K562 (cell line): ENCODE measurements around the gene CDC6. TPM values are rescaled to one million over a fixed set of nuclear protein-coding genes. Genes with fewer than 3 reads are reported as not detected.
A peak's percentile ranks its signal among the peaks of the same experiment; 100 is the strongest.

Source experiments
- ATAC-seq: fragments of 200-7000 bp; cut with Tn5 transposase; 3 replicates; pipeline ENCODE4 v1.9.1; 2020; ENCODE audit warnings: moderate library complexity
- BruUV-seq: library from RNA; stranded (reverse); fragments of 400-500 nt; replicated peaks from 2 replicates; lab custom pipeline; 2021; lab: Mats Ljungman, UMichigan
- CTCF ChIA-PET: fragments of 300-600 bp; formaldehyde crosslinking; extraction: SDS; loops from one replicate; lab custom pipeline; 2021; ENCODE audit warnings: low intra/inter-chr PET ratio; lab: Yijun Ruan, JAX
- POLR2A ChIA-PET: fragments of 300-600, 350-650 bp; sonication (Branson Sonifier 250); formaldehyde crosslinking; extraction: SDS; loops from one replicate; lab custom pipeline; 2021; ENCODE audit warnings: antibody characterized with exemption, inconsistent platforms; lab: Yijun Ruan, JAX
- DNase-seq, 4 experiments: peaks; one replicate each; pipeline versions ENCODE4 v3.0.0 to v3.0.0-alpha.2; 2011 to 2018; ENCODE audit warnings: low spot score in 3 of 4, mixed read lengths in 3 of 4; ENCODE audit errors: extremely low read depth in 1 of 4
- FAIRE-seq: peaks from 2 replicates; lab custom pipeline; 2011; peaks lifted over from hg19 to GRCh38; lab: Jason Lieb, UNC
- H2AFZ ChIP-seq: 2 replicates; pipeline ENCODE4 v1.6.0; 2011; ENCODE audit warnings: low read depth, low read length, control low read depth, inconsistent platforms
- H3K27ac ChIP-seq: fragments of 200-600 bp; 3 replicates; pipeline ENCODE4 v1.8.0; 2011; ENCODE audit warnings: low read depth, mild to moderate bottlenecking, control low read depth, inconsistent platforms, low read length, moderate library complexity, mixed read lengths; ENCODE audit errors: extremely low read depth
- H3K27me3 ChIP-seq, 2 experiments: fragments of 300-600 bp in 1 of 2; 2 replicates in 1 of 2; 3 replicates in 1 of 2; pipeline versions ENCODE4 v1.6.0 to v1.8.0; 2011; ENCODE audit warnings: inconsistent platforms in 2 of 2, low read length in 2 of 2, mild to moderate bottlenecking in 1 of 2, mixed read lengths in 1 of 2, moderate library complexity in 1 of 2; ENCODE audit not compliant: control insufficient read depth in 2 of 2, insufficient read depth in 2 of 2
- H3K36me3 ChIP-seq: fragments of 300-600 bp; 3 replicates; pipeline ENCODE4 v1.8.0; 2011; ENCODE audit warnings: mild to moderate bottlenecking, low read length, inconsistent platforms; ENCODE audit not compliant: control insufficient read depth, insufficient read depth
- H3K4me1 ChIP-seq, 2 experiments: fragments of 200-600 bp in 1 of 2; replicated peaks in 1 of 2; 2 replicates in 1 of 2; 3 replicates in 1 of 2; pipeline versions ENCODE4 v1.5.1 to v1.8.0; 2011; ENCODE audit warnings: inconsistent platforms in 2 of 2, low read length in 2 of 2, mild to moderate bottlenecking in 1 of 2, mixed read lengths in 1 of 2, moderate library complexity in 1 of 2; ENCODE audit not compliant: control insufficient read depth in 2 of 2, insufficient read depth in 2 of 2
- H3K4me2 ChIP-seq: 2 replicates; pipeline ENCODE4 v1.6.1; 2011; ENCODE audit warnings: low read length, control low read depth, inconsistent platforms, mixed read lengths; ENCODE audit not compliant: insufficient read depth
- H3K4me3 ChIP-seq: fragments of 200-600 bp; sonication (generic), shearing (Covaris generic); 2 replicates; pipeline ENCODE4 v1.5.1; 2016; ENCODE audit warnings: control low read depth, inconsistent platforms
- H3K79me2 ChIP-seq: fragments of 200-600 bp; 3 replicates; pipeline ENCODE4 v1.8.0; 2011; ENCODE audit warnings: low read length, inconsistent platforms; ENCODE audit not compliant: control insufficient read depth, insufficient read depth
- H3K9ac ChIP-seq, 2 experiments: 2 replicates each; pipeline versions ENCODE4 v1.6.0 to v1.6.1; 2011; ENCODE audit warnings: low read depth in 2 of 2, low read length in 2 of 2, control low read depth in 1 of 2, inconsistent platforms in 1 of 2, mild to moderate bottlenecking in 1 of 2, mixed read lengths in 1 of 2; ENCODE audit not compliant: insufficient read depth in 1 of 2
- H3K9me1 ChIP-seq: one replicate; pipeline ENCODE4 v1.6.0; 2011; ENCODE audit warnings: inconsistent platforms, mild to moderate bottlenecking, low read length, moderate library complexity; ENCODE audit not compliant: control insufficient read depth, insufficient read depth
- H3K9me3 ChIP-seq: replicated peaks from 2 replicates; pipeline ENCODE4 v1.5.1; 2011; ENCODE audit warnings: low read depth, low read length, inconsistent platforms; ENCODE audit not compliant: control insufficient read depth, insufficient read depth
- H4K20me1 ChIP-seq: replicated peaks from 2 replicates; pipeline ENCODE4 v1.6.1; 2011; ENCODE audit warnings: low read length, inconsistent platforms, mixed read lengths; ENCODE audit not compliant: control insufficient read depth, insufficient read depth
- MTA2 ChIP-seq: fragments of 450-650 bp; IDR thresholded peaks from 2 replicates; pipeline ENCODE4 v1.6.1; 2016; ENCODE audit warnings: low read depth
- NFE2L1 ChIP-seq: fragments of 450-650 bp; IDR thresholded peaks from 2 replicates; pipeline ENCODE4 v1.6.1; 2016; ENCODE audit warnings: missing genetic modification characterization, low read depth, mild to moderate bottlenecking, missing compliant biosample characterization, moderate library complexity, borderline replicate concordance
- RHOXF2B ChIP-seq: fragments of 250-450 bp; sonication (Bioruptor Pico); conservative IDR thresholded peaks from 2 replicates; pipeline ENCODE4 v1.5.1; 2021
- THRB ChIP-seq: fragments of 450-650 bp; formaldehyde crosslinking; conservative IDR thresholded peaks from 2 replicates; pipeline ENCODE4 v1.4.0; 2022; ENCODE audit warnings: mild to moderate bottlenecking, missing genetic modification characterization
- WGBS: fragments of 100-300 bp; shearing (Covaris generic); methylation state at CpG from one replicate; pipeline ENCODE4 v1.1.6; 2016; ENCODE audit warnings: low coverage, mixed read lengths; ENCODE audit not compliant: insufficient coverage; ENCODE audit errors: missing lambda C conversion rate; 5-methylcytosine and 5-hydroxymethylcytosine counted together
- in situ Hi-C: fragments of 300-500 bp; cut with MboI; formaldehyde crosslinking; loops from 4 replicates; pipeline ENCODE4 v1.15.0; 2018; ENCODE audit warnings: inconsistent platforms, mixed read lengths
- intact Hi-C: fragments of 100-400 bp; cut with micrococcal nuclease; formaldehyde crosslinking; loops from 2 replicates; pipeline ENCODE4 v1.14.2; 2022
- polyA plus RNA-seq, 8 experiments: library from polyadenylated mRNA; depleted of rRNA in 4 of 8; stranded (reverse) in 5 of 8; unstranded in 3 of 8; fragments of >200 nt; fragmentation: Nextera tagmentation in 2 of 8; fragmentation: Illumina TruSeq in 1 of 8; extraction: Ambion mirVana in 2 of 8; extraction: Trizol in 1 of 8; gene quantifications; 2 replicates each; pipeline versions ENCODE4 v1.2.1 to v1.2.3, GENCODE V29; 2011 to 2014; ENCODE audit warnings: inconsistent platforms in 1 of 8, missing spikeins in 1 of 8
- total RNA-seq, 7 experiments: library from RNA; depleted of rRNA in 6 of 7; stranded (reverse); fragments of >200 nt in 6 of 7; fragmentation: Illumina TruSeq in 2 of 7; extraction: Trizol in 2 of 7; gene quantifications; 2 replicates each; pipeline versions ENCODE4 v1.2.1 to v1.2.3, GENCODE V29; 2011 to 2021; ENCODE audit warnings: low replicate concordance in 1 of 7

Gene CDC6
- total and polyA plus RNA-seq, 9 of the 15 experiments (the other 6 are each of a cell fraction or from before 2014, with no cell fraction given), result 29.6 to 141 (median 106) TPM

DNA sequence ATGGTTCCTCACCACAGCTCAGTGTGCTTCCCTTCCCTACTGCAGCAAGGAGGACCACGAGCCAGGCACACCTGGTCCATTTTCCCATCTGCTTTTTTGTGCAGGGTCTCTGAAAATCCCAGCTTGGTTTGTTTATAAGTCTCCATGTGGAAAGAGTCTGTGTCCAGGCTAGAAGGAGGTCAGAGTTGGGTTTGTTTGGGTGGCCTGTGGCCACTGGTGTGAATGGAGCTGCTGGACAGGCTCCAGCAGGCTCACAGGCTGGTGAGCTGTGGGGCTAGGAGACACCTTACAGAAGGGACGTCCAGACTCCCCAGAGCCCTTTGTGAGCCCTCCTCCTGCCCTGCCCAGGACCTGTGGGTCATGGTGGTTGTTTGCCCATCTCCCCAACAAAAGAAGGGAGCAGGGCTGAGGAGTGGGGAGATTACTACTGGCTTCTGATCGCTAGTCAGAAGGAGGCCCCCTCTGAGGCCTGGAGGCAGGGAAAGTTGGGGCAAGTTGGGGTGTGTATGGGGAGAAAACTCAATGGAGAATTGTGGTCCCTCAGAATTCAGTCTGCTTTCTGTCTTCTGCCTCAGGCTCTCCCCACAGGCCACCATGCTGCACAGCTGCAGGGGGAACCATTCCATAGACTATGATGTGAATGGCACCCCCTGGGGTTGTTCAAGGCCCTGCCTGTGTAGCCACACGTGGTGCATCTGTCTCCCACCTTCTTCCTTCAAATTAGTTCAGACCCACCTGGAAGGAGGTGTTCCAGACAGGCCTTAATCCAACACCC, 25.4 kb downstream of the CDC6 start:
- DNase-seq (no peak), FAIRE-seq (no peak), ATAC-seq (no peak)
- BruUV-seq, result no TSS peak
- Histone ChIP-seq H3K4me1 (peaks cover 47 to 49% of the 10 kb centered on the region in 2 experiments), H2AFZ (no peak overlapping the region), H3K27ac (no peak overlapping the region), H3K4me2 (no peak overlapping the region), H3K9me3 (no peaks in the 10 kb centered on the region), H3K9me1 (no peaks in the 10 kb centered on the region), H4K20me1 (no peaks in the 10 kb centered on the region), H3K9ac (peak overlapping the region in 1 of 2 experiments; percentile 3; a peak in 1 of 4 replicates), H3K4me3 (no peak overlapping the region), H3K27me3 (no peaks in the 10 kb centered on the region), H3K36me3 (no peaks in the 10 kb centered on the region), H3K79me2 (peaks cover under 1% of the 10 kb centered on the region; the same call in 2 of the 3 replicates)
- POLR2A ChIA-PET, result interaction anchor here (0.6 to 1.6 kb wide), 2 partner anchors 10 to 1549 kb away, joined by 3 to 5 read pairs; no protein-coding TSS in a partner anchor
- TF ChIP-seq MTA2, result no peak
- TF ChIP-seq RHOXF2B, result no peak
- TF ChIP-seq NFE2L1 (tag), result no peak
- TF ChIP-seq THRB (CRISPR knock-in tag), result no peak
- 24% methylated on average over 4 of the region's 4 CpGs for WGBS
- intact Hi-C loops, result no loop called here
- in situ Hi-C loops, result no loop called here
- CTCF ChIA-PET, result interaction anchor here (0.6 kb wide), 1 partner anchor 1083 kb away, joined by 7 read pairs; no protein-coding TSS in a partner anchor
